ENCODE results near the gene SDK2. TPM values are rescaled to one million over a fixed set of nuclear protein-coding genes. Genes with fewer than 3 reads are reported as not detected.

Gene SDK2
- total and polyA plus RNA-seq, 9 of the 15 experiments (the other 6 are each of a cell fraction or from before 2014, with no cell fraction given) = 0.04 TPM; not detected in 8

DNA sequence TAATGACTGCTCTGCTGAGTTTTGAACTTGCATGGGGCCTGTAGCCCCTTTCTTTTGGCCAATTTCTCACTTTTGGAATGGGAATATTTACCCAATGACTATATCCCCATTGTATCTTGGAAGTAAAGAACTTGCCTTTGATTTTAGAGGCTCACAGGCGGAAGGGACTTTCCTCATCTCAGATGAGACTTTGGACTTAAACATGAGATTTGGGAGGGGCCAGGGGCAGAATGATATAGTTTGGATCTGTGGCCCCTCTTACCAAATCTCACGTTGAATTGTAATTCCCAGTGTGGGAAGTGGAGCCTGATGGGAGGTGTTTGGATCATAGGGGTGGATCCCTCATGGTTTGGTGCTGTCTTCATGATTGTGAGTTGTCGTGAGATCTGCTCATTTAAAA, 42.7 kb upstream of the SDK2 start (continued):
- TF ChIP-seq ZNF184 (CRISPR knock-in tag; IDR thresholded peaks at IDR 0.05) = no peak
- no peak for TF ChIP-seq FOXP1 (CRISPR knock-in tag; IDR thresholded peaks at IDR 0.05)
- no peak for TF ChIP-seq ZNF354B (CRISPR knock-in tag; IDR thresholded peaks at IDR 0.05)
- no peak for TF ChIP-seq SNAPC5 (CRISPR knock-in tag; IDR thresholded peaks at IDR 0.05)
- TF ChIP-seq FOXK1 (CRISPR knock-in tag; IDR thresholded peaks at IDR 0.05; ENCODE audit: borderline replicate concordance) = no peak
- TF ChIP-seq PTTG1 (tag; IDR thresholded peaks at IDR 0.05; ENCODE audit: low read depth) = no peak
- no peak for TF ChIP-seq ZNF561 (CRISPR knock-in tag; conservative IDR thresholded peaks at IDR 0.05)
- TF ChIP-seq, protein P1, sequence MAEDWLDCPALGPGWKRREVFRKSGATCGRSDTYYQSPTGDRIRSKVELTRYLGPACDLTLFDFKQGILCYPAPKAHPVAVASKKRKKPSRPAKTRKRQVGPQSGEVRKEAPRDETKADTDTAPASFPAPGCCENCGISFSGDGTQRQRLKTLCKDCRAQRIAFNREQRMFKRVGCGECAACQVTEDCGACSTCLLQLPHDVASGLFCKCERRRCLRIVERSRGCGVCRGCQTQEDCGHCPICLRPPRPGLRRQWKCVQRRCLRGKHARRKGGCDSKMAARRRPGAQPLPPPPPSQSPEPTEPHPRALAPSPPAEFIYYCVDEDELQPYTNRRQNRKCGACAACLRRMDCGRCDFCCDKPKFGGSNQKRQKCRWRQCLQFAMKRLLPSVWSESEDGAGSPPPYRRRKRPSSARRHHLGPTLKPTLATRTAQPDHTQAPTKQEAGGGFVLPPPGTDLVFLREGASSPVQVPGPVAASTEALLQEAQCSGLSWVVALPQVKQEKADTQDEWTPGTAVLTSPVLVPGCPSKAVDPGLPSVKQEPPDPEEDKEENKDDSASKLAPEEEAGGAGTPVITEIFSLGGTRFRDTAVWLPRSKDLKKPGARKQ (CRISPR knock-in tag; IDR thresholded peaks at IDR 0.05) = no peak

- Histone ChIP-seq H3K9me1 (ENCODE audit: control insufficient read depth, insufficient read depth, low read length) (peaks cover 2% of the 10 kb centered on the region), H3K9me3 (replicated peaks; ENCODE audit: control insufficient read depth, insufficient read depth, low read depth, low read length) (no peaks in the 10 kb centered on the region), H3K27me3 (ENCODE audit: control insufficient read depth in 2 of 2, insufficient read depth in 2 of 2, low read length in 2 of 2) (no peaks in the 10 kb centered on the region; a peak in 1 of 5 replicates), H3K79me2 (ENCODE audit: control insufficient read depth, insufficient read depth, low read length) (no peaks in the 10 kb centered on the region), H3K4me1 (replicated peaks in 1 of 2; ENCODE audit: control insufficient read depth in 2 of 2, insufficient read depth in 2 of 2, low read length in 2 of 2) (no peaks in the 10 kb centered on the region), H3K4me3 (no peak overlapping the region), H3K36me3 (ENCODE audit: control insufficient read depth, insufficient read depth, low read length) (no peaks in the 10 kb centered on the region), H4K20me1 (replicated peaks; ENCODE audit: control insufficient read depth, insufficient read depth, low read length) (no peaks in the 10 kb centered on the region), H2AFZ (ENCODE audit: low read depth, low read length) (no peak overlapping the region), H3K4me2 (ENCODE audit: insufficient read depth, low read length) (no peak overlapping the region), H3K9ac (ENCODE audit: insufficient read depth in 1 of 2, low read depth in 2 of 2, low read length in 2 of 2) (no peak overlapping the region), H3K27ac (ENCODE audit: extremely low read depth, low read depth, low read length) (no peak overlapping the region)
- no peak for ATAC-seq
- in situ Hi-C loops (cut with MboI) = no loop called here
- DNase-seq (ENCODE audit: extremely low read depth in 1 of 4, low spot score in 3 of 4) = no peak
- CTCF ChIA-PET (ENCODE audit: low intra/inter-chr PET ratio) = no interaction called here
- FAIRE-seq = no peak
- POLR2A ChIA-PET = no interaction called here
- no TSS peak for BruUV-seq (replicated peaks)
- intact Hi-C loops (cut with micrococcal nuclease) = no loop called here
- no peak for TF ChIP-seq ASH1L (IDR thresholded peaks at IDR 0.05; ENCODE audit: borderline replicate concordance, low read depth, partially characterized antibody)
- TF ChIP-seq, protein P2, sequence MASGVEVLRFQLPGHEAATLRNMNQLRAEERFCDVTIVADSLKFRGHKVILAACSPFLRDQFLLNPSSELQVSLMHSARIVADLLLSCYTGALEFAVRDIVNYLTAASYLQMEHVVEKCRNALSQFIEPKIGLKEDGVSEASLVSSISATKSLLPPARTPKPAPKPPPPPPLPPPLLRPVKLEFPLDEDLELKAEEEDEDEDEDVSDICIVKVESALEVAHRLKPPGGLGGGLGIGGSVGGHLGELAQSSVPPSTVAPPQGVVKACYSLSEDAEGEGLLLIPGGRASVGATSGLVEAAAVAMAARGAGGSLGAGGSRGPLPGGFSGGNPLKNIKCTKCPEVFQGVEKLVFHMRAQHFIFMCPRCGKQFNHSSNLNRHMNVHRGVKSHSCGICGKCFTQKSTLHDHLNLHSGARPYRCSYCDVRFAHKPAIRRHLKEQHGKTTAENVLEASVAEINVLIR (CRISPR knock-in tag; IDR thresholded peaks at IDR 0.05) = no peak
- TF ChIP-seq SMAD4 (CRISPR knock-in tag; conservative IDR thresholded peaks at IDR 0.05) = no peak
- TF ChIP-seq PHF20 (IDR thresholded peaks at IDR 0.05; ENCODE audit: partially characterized antibody) = no peak
- TF ChIP-seq TBL1XR1 (IDR thresholded peaks at IDR 0.05; ENCODE audit: low read length in 2 of 2) = no peak
- no peak for TF ChIP-seq ZNF217 (CRISPR knock-in tag; IDR thresholded peaks at IDR 0.05)
- TF ChIP-seq ZNF551 (CRISPR knock-in tag; IDR thresholded peaks at IDR 0.05) = no peak
- no peak for TF ChIP-seq DNMT1 (IDR thresholded peaks at IDR 0.05)
- TF ChIP-seq HMGN3 (IDR thresholded peaks at IDR 0.05; ENCODE audit: borderline replicate concordance, extremely low read depth, insufficient read length, low read depth, low read length) = no peak
- TF ChIP-seq HNRNPL (IDR thresholded peaks at IDR 0.05; ENCODE audit: low read depth, low read length) = no peak
- TF ChIP-seq SREBF2 (CRISPR knock-in tag; IDR thresholded peaks at IDR 0.05) = no peak
Measured at GRCh38 chr17:73686126-73686525, 41.9 kb upstream of the SDK2 start.

All from K562 (cell line).